HG03378 (cell line): ENCODE data around the gene MLKL.

Experiments
- ATAC-seq: cut with Tn5 transposase; IDR thresholded peaks from one replicate; pipeline ENCODE4 v1.9.1; 2021; ENCODE audit warnings: mild to moderate bottlenecking, moderate library complexity; ENCODE audit not compliant: unreplicated experiment

MLKL gene

GRCh38 chr16:74652249-74652648 lies 48.4 kb downstream of the MLKL start:
- no peak for ATAC-seq

DNA sequence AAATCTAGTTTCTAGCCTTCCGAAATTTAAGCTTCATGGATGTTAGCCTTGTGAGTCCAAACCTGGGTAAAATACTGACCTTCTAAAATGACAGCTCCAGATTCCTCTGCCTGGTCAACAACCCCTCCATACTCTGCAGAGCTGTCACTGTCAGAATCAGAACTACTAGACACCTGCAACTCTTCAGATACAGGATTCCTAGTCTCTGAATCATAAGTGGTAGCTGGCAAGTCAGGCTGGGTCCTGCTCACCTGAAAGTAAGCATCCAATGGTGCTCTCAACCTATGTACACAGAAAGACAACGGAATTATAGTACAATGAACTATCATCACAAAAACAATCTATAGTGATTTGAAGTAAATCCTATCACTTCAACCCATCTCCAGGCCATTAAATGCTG lies 48.8 kb downstream of the MLKL start:
- no peak for ATAC-seq

GRCh38 chr16:74650966-74651567 lies 49.6 kb downstream of the MLKL start:
- ATAC-seq = no peak

DNA sequence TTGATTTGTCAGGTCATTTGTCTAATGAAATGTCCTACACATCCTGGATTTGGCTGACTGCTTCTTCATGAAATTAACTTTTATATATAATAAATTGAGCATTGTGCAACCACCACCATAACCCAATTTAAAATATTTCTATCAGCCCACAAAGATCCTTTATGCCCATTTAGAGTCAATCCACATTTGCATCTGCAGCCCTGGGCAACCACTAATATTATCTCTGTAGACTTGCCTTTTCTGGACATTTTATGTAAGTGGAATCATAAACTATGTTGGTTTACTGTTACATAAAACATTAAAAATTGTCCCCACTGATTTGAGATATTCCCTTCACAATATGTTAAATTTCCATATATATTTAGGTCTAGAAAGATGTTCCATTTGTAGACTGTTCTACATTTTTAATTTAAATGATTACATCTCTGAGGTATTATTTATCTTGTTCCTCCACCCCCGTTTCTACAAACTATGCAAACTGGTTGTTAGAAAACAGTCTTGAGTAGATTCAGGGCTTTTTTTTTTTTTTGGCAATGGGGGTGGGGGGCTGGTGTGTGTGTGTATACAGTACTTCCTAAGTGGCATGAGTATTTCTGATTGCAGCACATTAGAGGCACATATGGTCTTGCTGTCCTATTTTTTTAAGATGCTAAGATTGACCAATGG lies 50.7 kb downstream of the MLKL start:
- no peak for ATAC-seq

DNA sequence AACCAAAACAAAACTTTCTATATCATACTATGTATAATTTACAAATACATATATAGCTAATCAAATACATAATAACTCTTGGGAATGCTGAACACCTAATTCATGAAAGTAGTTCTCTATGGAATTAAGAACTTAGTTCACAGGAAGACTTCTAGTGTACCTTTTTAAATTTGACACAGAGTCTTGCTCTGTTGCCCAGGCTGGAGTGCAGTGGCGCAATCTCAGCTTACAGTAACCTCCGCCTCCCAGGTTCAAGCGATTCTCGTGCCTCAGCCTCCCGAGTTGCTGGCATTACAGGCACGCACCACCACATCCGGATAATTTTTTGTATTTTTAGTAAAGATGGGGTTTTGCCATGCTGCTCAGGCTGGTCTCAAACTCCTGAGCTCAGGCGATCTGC lies 58.7 kb downstream of the MLKL start:
- ATAC-seq = no peak

DNA sequence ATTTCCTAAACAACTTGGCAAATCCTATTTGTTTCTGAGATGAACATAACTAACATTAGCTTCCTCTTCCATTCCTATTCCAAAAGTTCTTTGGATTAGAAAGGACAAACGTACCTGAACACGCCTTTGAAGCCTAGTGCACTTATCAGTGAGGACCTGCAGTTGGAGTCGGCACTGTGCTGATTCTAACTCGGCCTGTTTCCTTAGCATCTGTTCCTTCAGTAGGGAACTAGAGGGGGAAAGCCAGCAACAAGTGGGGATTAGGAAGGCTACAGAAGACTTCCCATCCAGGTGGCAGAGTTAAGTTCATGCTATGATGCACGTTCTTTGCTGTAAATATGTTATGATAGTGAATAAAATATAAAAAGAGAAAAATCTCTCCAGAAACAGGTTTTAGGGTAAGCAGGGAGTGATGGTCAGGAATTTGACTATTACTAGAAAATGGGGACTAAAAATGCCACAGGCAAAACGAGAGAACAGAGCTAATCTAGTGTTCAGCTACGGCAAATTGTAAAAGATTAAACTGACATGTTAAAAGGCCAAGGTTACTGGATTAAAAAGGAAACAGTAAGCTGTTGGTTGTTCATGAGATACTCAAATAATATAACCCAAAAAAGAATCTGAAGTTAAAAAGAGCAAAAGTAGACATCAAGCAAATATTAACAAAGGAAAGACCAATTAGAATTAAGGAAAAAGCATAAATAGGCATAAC lies 62.8 kb downstream of the MLKL start:
- no peak for ATAC-seq

GRCh38 chr16:74635303-74635702 lies 65.4 kb downstream of the MLKL start:
- ATAC-seq = no peak

DNA sequence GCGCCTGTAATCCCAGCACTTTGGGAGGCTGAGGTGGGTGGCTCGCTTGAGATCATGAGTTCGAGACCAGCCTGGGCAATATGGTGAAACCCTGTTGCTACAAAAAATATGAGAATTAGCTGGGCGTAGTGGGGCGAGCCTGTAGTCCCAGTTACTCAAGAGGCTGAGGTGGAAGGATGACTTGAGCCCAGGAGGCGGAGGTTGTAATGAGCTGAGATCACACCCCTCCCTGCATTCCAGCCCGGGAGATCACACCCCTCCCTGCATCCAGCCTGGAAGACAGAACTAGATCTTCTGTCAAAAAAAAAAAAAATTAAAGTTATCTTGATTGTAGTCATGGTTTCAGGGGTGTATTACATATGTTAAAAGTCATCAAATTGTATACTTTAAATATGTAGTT lies 67.0 kb downstream of the MLKL start:
- ATAC-seq = no peak

DNA sequence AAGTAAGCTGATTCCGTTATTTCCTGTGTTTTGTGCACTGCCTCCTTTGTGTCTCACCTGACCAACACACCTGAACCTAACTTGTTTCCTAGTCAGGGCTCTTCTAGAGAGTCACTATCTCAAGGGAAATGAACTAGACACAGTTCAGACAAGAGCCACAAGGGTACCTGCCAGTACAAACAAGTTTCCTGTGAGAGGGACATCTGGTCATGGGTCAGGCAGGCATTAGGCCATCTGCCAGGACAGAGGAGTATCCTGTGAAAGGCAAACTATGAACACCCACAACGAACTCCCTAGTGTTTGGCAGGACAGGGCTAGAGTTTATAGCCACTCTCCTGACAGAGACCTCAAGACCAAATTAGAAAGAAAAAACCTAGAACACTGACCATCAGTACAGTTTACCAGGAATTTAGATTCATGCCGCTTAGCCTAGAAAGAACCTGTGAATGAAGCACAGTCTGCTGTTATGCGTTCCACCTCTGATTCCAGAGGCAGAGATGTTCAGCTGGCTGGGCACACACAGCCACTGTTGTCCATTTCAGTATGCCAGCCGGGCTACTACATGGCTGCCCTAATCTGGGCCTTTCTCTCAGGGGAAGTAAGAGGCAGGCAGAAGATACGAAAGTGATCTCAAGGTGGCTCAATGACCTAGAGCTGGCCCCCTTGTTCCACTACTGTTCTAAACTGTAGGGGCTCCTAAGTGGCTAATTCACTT lies 73.0 kb downstream of the MLKL start:
- ATAC-seq = no peak

- no peak for ATAC-seq
Measured at GRCh38 chr16:74626741-74627416, 73.8 kb downstream of the MLKL start.

DNA sequence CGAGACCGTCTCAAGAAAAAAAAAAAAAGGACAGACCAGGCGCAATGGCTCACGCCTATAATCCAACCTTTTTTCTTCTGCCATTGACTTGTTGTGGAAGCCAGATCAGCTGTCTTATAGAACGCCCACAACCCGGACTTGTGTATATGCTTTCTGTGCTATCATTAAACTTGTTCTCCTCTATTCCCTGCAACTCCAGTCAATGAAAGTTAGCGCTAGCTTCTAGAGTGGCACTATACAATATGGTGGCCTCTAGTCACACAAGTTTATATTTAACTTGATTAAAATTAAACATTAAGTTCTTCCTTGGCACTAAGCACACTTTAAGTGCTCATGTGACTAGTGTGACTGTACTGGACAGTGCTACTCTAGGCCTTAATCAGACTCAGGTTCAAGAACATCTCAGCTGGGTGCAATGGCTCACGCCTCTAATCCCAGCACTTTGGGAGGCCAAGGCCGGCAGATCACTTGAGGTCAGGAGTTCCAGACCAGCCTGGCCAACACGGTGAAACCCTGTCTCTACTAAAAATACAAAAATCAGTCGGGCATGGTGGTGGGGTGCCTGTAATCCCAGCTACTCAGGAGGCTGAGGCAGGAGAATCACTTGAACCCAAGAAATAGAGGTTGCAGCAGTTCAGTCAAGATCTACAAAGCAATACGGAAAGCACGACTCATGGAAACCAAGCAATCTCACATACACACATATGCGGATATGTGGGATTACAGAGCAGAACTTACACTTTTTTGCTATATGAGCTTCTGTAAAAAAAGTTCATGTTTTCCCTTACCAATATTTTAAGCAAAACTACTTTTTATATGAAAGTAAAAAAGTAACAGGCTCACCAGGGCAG lies 74.9 kb downstream of the MLKL start:
- no peak for ATAC-seq

DNA sequence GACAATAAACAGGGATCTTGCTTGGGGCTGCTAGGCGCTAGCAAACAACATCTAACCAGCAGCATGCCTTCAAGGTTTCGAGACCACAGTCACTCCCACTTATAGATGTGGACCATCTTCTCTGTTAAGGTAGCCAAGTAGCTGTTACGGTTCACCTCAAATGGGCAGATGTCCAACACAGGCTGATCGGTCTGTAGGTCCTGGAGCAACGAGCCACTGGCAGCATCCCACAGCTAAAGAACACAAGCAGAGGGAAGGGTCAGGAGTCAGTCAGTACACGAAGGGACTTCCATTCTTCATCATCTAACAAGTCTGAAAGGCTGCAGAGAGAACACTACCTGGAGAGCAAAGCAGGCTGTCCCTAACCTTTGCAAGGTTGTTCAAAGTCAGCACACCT lies 76.8 kb downstream of the MLKL start:
- ATAC-seq = no peak

DNA sequence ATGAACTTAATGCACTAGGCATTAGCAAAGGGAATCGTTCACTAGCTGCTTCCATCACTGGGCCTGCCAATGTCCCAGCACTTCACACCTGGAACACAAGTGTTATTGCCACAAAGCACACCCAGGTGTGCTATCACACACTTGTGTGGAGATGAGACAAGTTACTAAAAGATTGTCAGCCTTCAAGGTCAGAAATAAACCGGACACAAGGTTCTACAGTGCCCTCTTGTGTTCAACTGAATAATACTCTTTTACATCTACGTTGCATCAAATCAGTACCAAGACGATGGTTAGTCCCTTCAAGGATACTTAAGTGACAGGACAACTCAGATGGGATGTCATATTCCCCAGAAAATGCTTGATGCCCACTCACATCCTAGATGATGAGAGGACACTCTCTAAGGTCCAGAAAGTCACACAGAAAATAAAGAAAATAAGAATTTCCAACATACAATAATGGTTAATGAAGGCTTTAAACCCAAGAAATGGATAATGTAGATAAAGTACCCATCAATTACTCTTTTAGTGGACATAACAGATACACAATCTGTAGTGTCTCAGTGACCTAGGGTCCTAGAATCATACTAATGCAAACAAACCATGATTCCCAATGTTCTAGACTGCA lies 77.3 kb downstream of the MLKL start:
- no peak for ATAC-seq

- no peak for ATAC-seq
Measured at GRCh38 chr16:74622005-74622404, 78.7 kb downstream of the MLKL start.
